Sigmoid colon (tissue), 3 donors: Measurements from ENCODE around the gene PSMF1.

ENCODE experiments used
- POLR2A ChIP-seq, 2 donors: fragments of 450-650 bp; IDR thresholded peaks; one replicate each; pipeline ENCODE4 v1.6.1; 2016; ENCODE audit warnings: antibody characterized with exemption in 2 of 2, mild to moderate bottlenecking in 2 of 2, moderate library complexity in 2 of 2
- TF ChIP-seq, protein P1 (sequence below), 4 experiments: fragments of 450-650 bp in 3 of 4; fragments of 200-600 bp in 1 of 4; IDR thresholded peaks; one replicate each; pipeline ENCODE4 v1.5.1; 2016 to 2019; ENCODE audit warnings: antibody characterized with exemption in 4 of 4, mild to moderate bottlenecking in 3 of 4, moderate library complexity in 2 of 4

DNA sequence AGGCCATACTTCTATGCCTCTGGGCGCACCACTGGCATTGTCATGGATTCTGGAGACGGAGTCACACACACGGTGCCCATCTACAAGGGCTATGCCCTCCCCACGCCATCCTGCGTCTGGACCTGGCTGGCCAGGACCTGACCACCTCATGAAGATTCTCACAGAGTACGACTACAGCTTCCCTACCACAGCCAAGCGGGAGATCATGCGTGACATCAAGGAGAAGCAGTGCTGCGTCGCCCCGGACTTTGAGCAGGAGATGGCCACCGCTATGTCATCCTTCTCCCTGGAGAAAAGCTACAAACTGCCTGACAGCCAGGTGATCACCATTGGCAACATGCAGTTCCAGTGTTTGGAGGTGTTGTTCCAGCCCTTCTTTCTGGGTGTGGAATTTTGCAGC, 42.6 kb downstream of the PSMF1 start:
- TF ChIP-seq, protein P1, sequence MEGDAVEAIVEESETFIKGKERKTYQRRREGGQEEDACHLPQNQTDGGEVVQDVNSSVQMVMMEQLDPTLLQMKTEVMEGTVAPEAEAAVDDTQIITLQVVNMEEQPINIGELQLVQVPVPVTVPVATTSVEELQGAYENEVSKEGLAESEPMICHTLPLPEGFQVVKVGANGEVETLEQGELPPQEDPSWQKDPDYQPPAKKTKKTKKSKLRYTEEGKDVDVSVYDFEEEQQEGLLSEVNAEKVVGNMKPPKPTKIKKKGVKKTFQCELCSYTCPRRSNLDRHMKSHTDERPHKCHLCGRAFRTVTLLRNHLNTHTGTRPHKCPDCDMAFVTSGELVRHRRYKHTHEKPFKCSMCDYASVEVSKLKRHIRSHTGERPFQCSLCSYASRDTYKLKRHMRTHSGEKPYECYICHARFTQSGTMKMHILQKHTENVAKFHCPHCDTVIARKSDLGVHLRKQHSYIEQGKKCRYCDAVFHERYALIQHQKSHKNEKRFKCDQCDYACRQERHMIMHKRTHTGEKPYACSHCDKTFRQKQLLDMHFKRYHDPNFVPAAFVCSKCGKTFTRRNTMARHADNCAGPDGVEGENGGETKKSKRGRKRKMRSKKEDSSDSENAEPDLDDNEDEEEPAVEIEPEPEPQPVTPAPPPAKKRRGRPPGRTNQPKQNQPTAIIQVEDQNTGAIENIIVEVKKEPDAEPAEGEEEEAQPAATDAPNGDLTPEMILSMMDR (IDR thresholded peaks at IDR 0.05), result no peak
- no peak for TF ChIP-seq POLR2A (IDR thresholded peaks at IDR 0.05)
